H1 (cell line): ENCODE results near the gene MRAP2. TPM values are rescaled to one million over a fixed set of nuclear protein-coding genes. Genes with fewer than 3 reads are reported as not detected.

ENCODE experiments used
- CTCF ChIA-PET: fragments of 300-600 bp; sonication (Branson Sonifier 250); formaldehyde crosslinking; loops from one replicate; lab custom pipeline; 2021; ENCODE audit not compliant: partially characterized antibody; lab: Charles Lee
- POLR2A ChIA-PET: fragments of 300-600 bp; sonication (Branson Sonifier 250); formaldehyde crosslinking; loops from one replicate; lab custom pipeline; 2021; ENCODE audit warnings: inconsistent platforms; ENCODE audit not compliant: partially characterized antibody; lab: Charles Lee
- DNase-seq, 2 experiments: peaks; one replicate each; pipeline versions ENCODE4 v3.0.0 to v3.0.0-alpha.2; 2010 to 2022; ENCODE audit warnings: low spot score in 2 of 2, low read depth in 1 of 2, mixed read lengths in 1 of 2
- FAIRE-seq: peaks from 2 replicates; lab custom pipeline; 2011; peaks lifted over from hg19 to GRCh38; lab: Jason Lieb, UNC
- H2AFZ ChIP-seq: 2 replicates; pipeline ENCODE4 v1.8.1; 2012; ENCODE audit warnings: low read length, inconsistent platforms
- H2AK5ac ChIP-seq: 2 replicates; pipeline ENCODE4 v1.6.1; 2013; ENCODE audit warnings: low read depth, low read length
- H2BK120ac ChIP-seq: replicated peaks from 2 replicates; pipeline ENCODE3; 2013; ENCODE audit warnings: low read depth, low read length, inconsistent platforms
- H2BK12ac ChIP-seq: 2 replicates; pipeline ENCODE4 v1.6.1; 2013; ENCODE audit warnings: low read depth, low read length
- H2BK15ac ChIP-seq: 2 replicates; pipeline ENCODE4 v1.6.1; 2013; ENCODE audit warnings: low read length
- H2BK20ac ChIP-seq: 2 replicates; pipeline ENCODE4 v1.6.1; 2013; ENCODE audit warnings: low read length
- H2BK5ac ChIP-seq: 2 replicates; pipeline ENCODE4 v1.6.1; 2013; ENCODE audit warnings: low read depth, low read length
- H3K14ac ChIP-seq: 2 replicates; pipeline ENCODE4 v1.6.1; 2013; ENCODE audit warnings: inconsistent platforms; ENCODE audit not compliant: insufficient read length
- H3K18ac ChIP-seq: 2 replicates; pipeline ENCODE4 v1.6.1; 2013; ENCODE audit warnings: low read length; ENCODE audit errors: extremely low read depth
- H3K23ac ChIP-seq: 2 replicates; pipeline ENCODE4 v1.6.1; 2013; ENCODE audit warnings: inconsistent platforms; ENCODE audit not compliant: insufficient read length
- H3K23me2 ChIP-seq: 2 replicates; pipeline ENCODE4 v1.6.1; 2013; ENCODE audit warnings: low read depth, low read length
- H3K27ac ChIP-seq: 2 replicates; pipeline ENCODE4 v1.6.1; 2011; ENCODE audit warnings: low read depth, low read length, inconsistent platforms
- H3K27me3 ChIP-seq, 4 experiments: replicated peaks in 1 of 4; 1 replicate in 1 of 4; 2 replicates in 3 of 4; pipeline versions ENCODE4 v1.6.1 to v1.8.1; 2011 to 2013; ENCODE audit warnings: low read length in 3 of 4, mild to moderate bottlenecking in 3 of 4, inconsistent platforms in 2 of 4, mixed read lengths in 2 of 4, moderate library complexity in 1 of 4; ENCODE audit not compliant: control insufficient read depth in 3 of 4, insufficient read depth in 3 of 4; ENCODE audit errors: extremely low read depth in 1 of 4
- H3K36me3 ChIP-seq, 4 experiments: 2 replicates each; pipeline versions ENCODE4 v1.6.1 to v1.8.1; 2011 to 2013; ENCODE audit warnings: mild to moderate bottlenecking in 4 of 4, low read length in 3 of 4, moderate library complexity in 2 of 4, control low read depth in 1 of 4, inconsistent platforms in 1 of 4; ENCODE audit not compliant: insufficient read depth in 4 of 4, control insufficient read depth in 2 of 4
- H3K4ac ChIP-seq: replicated peaks from 2 replicates; pipeline ENCODE3; 2013; ENCODE audit warnings: low read length, low read depth, mixed read lengths, inconsistent platforms; ENCODE audit not compliant: insufficient read length
- H3K4me1 ChIP-seq, 4 experiments: replicated peaks in 1 of 4; 1 replicate in 1 of 4; 2 replicates in 3 of 4; pipeline versions ENCODE4 v1.6.1 to v1.8.1; 2011 to 2013; ENCODE audit warnings: low read length in 3 of 4, inconsistent platforms in 2 of 4, mixed read lengths in 1 of 4; ENCODE audit not compliant: insufficient read depth in 4 of 4, control insufficient read depth in 3 of 4
- H3K4me2 ChIP-seq, 2 experiments: 2 replicates each; pipeline versions ENCODE4 v1.6.1 to v1.8.1; 2011 to 2013; ENCODE audit warnings: low read depth in 2 of 2, low read length in 2 of 2, control low read depth in 1 of 2, inconsistent platforms in 1 of 2, mild to moderate bottlenecking in 1 of 2; ENCODE audit not compliant: insufficient read depth in 1 of 2
- H3K4me3 ChIP-seq, 4 experiments: fragments of 200-600, 300-600 bp in 1 of 4; sonication (generic), shearing (Covaris generic), sonication (Bioruptor Twin) in 1 of 4; 2 replicates each; pipeline versions ENCODE4 v1.5.1 to v1.8.1; 2011 to 2016; ENCODE audit warnings: low read length in 4 of 4, low read depth in 3 of 4, control low read depth in 2 of 4, inconsistent platforms in 2 of 4, mild to moderate bottlenecking in 2 of 4, mixed read lengths in 1 of 4, moderate library complexity in 1 of 4; ENCODE audit not compliant: insufficient read depth in 2 of 4; ENCODE audit errors: extremely low read depth in 1 of 4
- H3K56ac ChIP-seq: replicated peaks from 2 replicates; pipeline ENCODE3; 2013; ENCODE audit warnings: low read depth, mild to moderate bottlenecking, mixed read lengths, low read length, inconsistent platforms; ENCODE audit not compliant: insufficient read length
- H3K79me1 ChIP-seq: 2 replicates; pipeline ENCODE4 v1.6.1; 2013; ENCODE audit warnings: low read depth, low read length, control low read depth
- H3K79me2 ChIP-seq, 2 experiments: 2 replicates each; pipeline versions ENCODE4 v1.6.1 to v1.8.1; 2012 to 2013; ENCODE audit warnings: low read length in 2 of 2, mild to moderate bottlenecking in 2 of 2, inconsistent platforms in 1 of 2; ENCODE audit not compliant: insufficient read depth in 2 of 2, control insufficient read depth in 1 of 2
- H3K9ac ChIP-seq, 4 experiments: replicated peaks in 1 of 4; 1 replicate in 1 of 4; 2 replicates in 3 of 4; pipeline versions ENCODE4 v1.6.1 to v1.8.1; 2011 to 2013; ENCODE audit warnings: low read depth in 3 of 4, low read length in 3 of 4, control low read depth in 2 of 4, mild to moderate bottlenecking in 2 of 4, moderate library complexity in 2 of 4, inconsistent platforms in 1 of 4; ENCODE audit errors: extremely low read depth in 1 of 4
- H3K9me3 ChIP-seq, 2 experiments: 2 replicates each; pipeline versions ENCODE4 v1.6.1 to v1.8.1; 2012 to 2013; ENCODE audit warnings: mild to moderate bottlenecking in 2 of 2, moderate library complexity in 2 of 2, control low read depth in 1 of 2, inconsistent platforms in 1 of 2, low read depth in 1 of 2, low read length in 1 of 2, mixed read lengths in 1 of 2; ENCODE audit not compliant: insufficient read depth in 2 of 2
- H4K20me1 ChIP-seq, 2 experiments: replicated peaks in 1 of 2; 2 replicates each; pipeline versions ENCODE3 to v1.8.1; 2011 to 2013; ENCODE audit warnings: inconsistent platforms in 2 of 2, low read length in 2 of 2, mild to moderate bottlenecking in 1 of 2; ENCODE audit not compliant: insufficient read depth in 2 of 2, control insufficient read depth in 1 of 2
- H4K5ac ChIP-seq: 2 replicates; pipeline ENCODE4 v1.6.1; 2013; ENCODE audit warnings: low read length, low read depth, mixed read lengths, inconsistent platforms; ENCODE audit not compliant: insufficient read length
- H4K8ac ChIP-seq: 2 replicates; pipeline ENCODE4 v1.8.0; 2013; ENCODE audit warnings: mild to moderate bottlenecking, moderate library complexity, low read length, inconsistent platforms; ENCODE audit not compliant: insufficient read depth; ENCODE audit errors: extremely low read depth
- H4K91ac ChIP-seq: replicated peaks from 2 replicates; pipeline ENCODE3; 2013; ENCODE audit warnings: low read length, mixed read lengths, inconsistent platforms; ENCODE audit not compliant: insufficient read length
- BCL11A ChIP-seq, 2 experiments: IDR thresholded peaks; one replicate each; pipeline ENCODE4 v1.6.1; 2011; ENCODE audit warnings: low read depth in 2 of 2, low read length in 2 of 2, mild to moderate bottlenecking in 2 of 2
- USF2 ChIP-seq: IDR thresholded peaks from 2 replicates; pipeline ENCODE4 v1.6.1; 2011; ENCODE audit warnings: low read length, improper control_type of control experiment
- WGBS, 2 experiments: shearing (Covaris generic) in 1 of 2; methylation state at CpG; one replicate each; pipeline versions ENCODE4 v1.1.6 to v1.1.7; 2013 to 2015; ENCODE audit warnings: low lambda C conversion rate in 2 of 2, mixed read lengths in 2 of 2, inconsistent platforms in 1 of 2, low coverage in 1 of 2, missing lambda C conversion rate in 1 of 2; ENCODE audit not compliant: insufficient replicate concordance in 2 of 2, insufficient coverage in 1 of 2, insufficient read length in 1 of 2; ENCODE audit errors: extremely low coverage in 1 of 2, missing lambda C conversion rate in 1 of 2; 5-methylcytosine and 5-hydroxymethylcytosine counted together
- polyA plus RNA-seq, 7 experiments: library from polyadenylated mRNA; depleted of rRNA in 3 of 7; stranded (reverse) in 5 of 7; unstranded in 2 of 7; fragments of >200 nt in 5 of 7; fragments of 200-250 nt in 2 of 7; gene quantifications; 1 replicate in 5 of 7; 2 replicates in 1 of 7; 4 replicates in 1 of 7; pipeline versions ENCODE4 v1.2.1 to v1.2.3, GENCODE V29; 2011 to 2013; ENCODE audit warnings: missing spikeins in 2 of 7, mixed read lengths in 2 of 7
- total RNA-seq: library from RNA; stranded (reverse); fragmentation: NEBNext Ultra II Directional; extraction: Animal tissue kit (Norgen Biotek cat#: 25700); gene quantifications from 2 replicates; pipeline ENCODE4 v1.2.1, GENCODE V29; 2021

Gene MRAP2
- total and polyA plus RNA-seq, 2 of the 8 experiments (the other 6 are each of a cell fraction or from before 2014, with no cell fraction given): 5.0 to 11.0 TPM

- peak overlapping the region in 1 of 2 experiments; percentile 41; a peak in 1 of 4 replicates for H3K4me2 ChIP-seq
- no peaks in the 10 kb centered on the region for H3K9me3 ChIP-seq
- no peak overlapping the region for H3K4ac ChIP-seq
- H3K79me1 ChIP-seq: no peaks in the 10 kb centered on the region
- H2BK5ac ChIP-seq: no peak overlapping the region
- H3K27me3 ChIP-seq: no peaks in the 10 kb centered on the region
- TF ChIP-seq BCL11A (IDR thresholded peaks at IDR 0.05; ENCODE audit: low read depth in 2 of 2, low read length in 2 of 2) (no peak), USF2 (no peak)
- TF ChIP-seq, all 59 proteins: peak for 0
- Histone ChIP-seq H3K79me2 (no peaks in the 10 kb centered on the region), H3K23ac (no peak overlapping the region), H3K18ac (no peak overlapping the region), H3K4me1 (no peaks in the 10 kb centered on the region; a peak in 2 of 7 replicates), H4K8ac (no peak overlapping the region), H3K23me2 (no peaks in the 10 kb centered on the region), H2BK15ac (no peak overlapping the region), H2BK12ac (no peak overlapping the region), H2AK5ac (no peak overlapping the region), H3K9ac (no peak overlapping the region), H4K20me1 (no peaks in the 10 kb centered on the region), H3K27ac (no peak overlapping the region), H3K36me3 (no peaks in the 10 kb centered on the region), H4K91ac (no peak overlapping the region), H4K5ac (no peak overlapping the region), H2BK20ac (no peak overlapping the region), H3K56ac (no peak overlapping the region), H3K14ac (no peak overlapping the region), H2AFZ (peak overlapping the region; percentile 98; the same call in 1 of the 2 replicates), H2BK120ac (no peak overlapping the region), H3K4me3 (no peak overlapping the region)
- ChIA-PET POLR2A (no interaction called here), CTCF (interaction anchor here (0.6 to 0.7 kb wide), 2 partner anchors 284 to 463 kb away, joined by 3 to 4 read pairs; no protein-coding TSS in a partner anchor)
- FAIRE-seq (no peak), DNase-seq (no peak)
- WGBS, 2 experiments: 92% methylated on average over 1 of the region's 1 CpG; no CpG with 5 or more reads in 1 of the 2 experiments
These were observed 15.0 kb upstream of the MRAP2 start for GRCh38 chr6:84018453-84019061.
